Psoas muscle (tissue), 8 donors: ENCODE measurements around the gene NMU. TPM values are rescaled to one million over a fixed set of nuclear protein-coding genes. Genes with fewer than 3 reads are reported as not detected.
A peak's percentile ranks its signal among the peaks of the same experiment; 100 is the strongest.

Experiments used
- ATAC-seq, 4 donors: fragments of 200-7000 bp; cut with Tn5 transposase; one replicate each; pipeline ENCODE4 v1.9.1; 2020; ENCODE audit warnings: moderate library complexity in 3 of 4, mild to moderate bottlenecking in 2 of 4
- DNase-seq, 2 donors: peaks; one replicate each; pipeline ENCODE4 v3.0.0-alpha.2; 2020
- H3K27ac ChIP-seq: fragments of 200-600 bp; one replicate; pipeline ENCODE4 v1.8.0; 2022
- H3K27me3 ChIP-seq, 3 donors: fragments of 200-600 bp in 1 of 3; one replicate each; pipeline versions ENCODE4 v1.6.1 to v1.8.0; 2013 to 2022; ENCODE audit warnings: low read length in 2 of 3, mild to moderate bottlenecking in 2 of 3, moderate library complexity in 1 of 3; ENCODE audit not compliant: insufficient read depth in 3 of 3
- H3K36me3 ChIP-seq, 2 donors: fragments of 200-600 bp in 1 of 2; one replicate each; pipeline versions ENCODE4 v1.6.1 to v1.8.0; 2013 to 2022; ENCODE audit warnings: low read depth in 1 of 2, mild to moderate bottlenecking in 1 of 2, moderate library complexity in 1 of 2; ENCODE audit not compliant: insufficient read depth in 1 of 2
- H3K4me1 ChIP-seq: fragments of 200-600 bp; one replicate; pipeline ENCODE4 v1.8.0; 2022
- H3K4me3 ChIP-seq: fragments of 200-600 bp; one replicate; pipeline ENCODE4 v1.8.0; 2022; ENCODE audit warnings: mild to moderate bottlenecking
- H3K9me3 ChIP-seq: fragments of 200-600 bp; one replicate; pipeline ENCODE4 v1.8.0; 2022
- WGBS, 3 donors: extraction: QIAGEN DNeasy Blood & Tissue Kit; methylation state at CpG; one replicate each; pipeline versions ENCODE4 v1.1.6 to v1.1.7; 2013; 5-methylcytosine and 5-hydroxymethylcytosine counted together
- intact Hi-C, 2 donors: fragments of 100-400 bp; cut with DNase I; formaldehyde crosslinking; loops; one replicate each; pipeline versions ENCODE4 v1.11.0 to v1.14.2; 2022
- polyA plus RNA-seq, 3 donors: library from polyadenylated mRNA; stranded (reverse); fragments of 200-250 nt; gene quantifications; one replicate each; pipeline ENCODE4 v1.2.3, GENCODE V29; 2013
- total RNA-seq, 4 donors: library from RNA; stranded (reverse); fragmentation: NEBNext Ultra II Directional in 2 of 4; extraction: Animal tissue kit (Norgen Biotek cat#: 25700) in 2 of 4; gene quantifications; one replicate each; pipeline versions ENCODE4 v1.2.1 to v1.2.4, GENCODE V29; 2021 to 2023
- TF ChIP-seq, protein P1 (sequence below): fragments of 200-600 bp; IDR thresholded peaks from one replicate; pipeline ENCODE4 v1.8.0; 2022; ENCODE audit warnings: antibody characterized with exemption
- donor health status: healthy with polysubstance abuse.
- donor health status: DM: no; HTN: no; CAD: no; lungs with moderate emphysema.
- donor health status: Bipolar disorder and iron deficiency.
- donor health status: healthy.
- donor health status: DM: yes; HTN: yes; CAD: no.
- donor health status: DM: no; HTN: no; CAD: no.
- donor health status: DM: no; HTN: no; CAD: no.
- donor health status: DM: yes; HTN: yes; CAD: no.

Gene NMU
- total and polyA plus RNA-seq, 7 donors: not detected

DNA sequence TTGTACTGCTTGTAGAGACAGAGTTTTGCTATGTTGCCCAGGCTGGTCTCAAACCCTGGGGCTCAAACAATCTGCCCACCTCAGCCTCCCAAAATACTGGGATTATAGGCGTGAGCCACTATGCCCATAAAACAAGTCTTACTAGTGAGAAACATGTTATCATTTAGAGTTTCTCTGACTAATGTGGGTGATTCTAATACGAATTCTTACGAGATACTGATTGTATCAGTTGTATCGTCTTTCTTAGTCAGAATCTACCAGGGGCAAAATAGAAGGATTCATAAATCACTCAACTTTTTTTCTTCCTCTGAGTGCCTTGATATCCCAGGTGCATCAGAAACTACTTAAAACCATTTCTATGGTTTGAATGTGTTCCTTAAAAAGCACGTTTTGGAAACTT is 14.4 kb upstream of the NMU start:
- intact Hi-C loops: no loop called here
- Histone ChIP-seq H3K4me1 (no peaks in the 10 kb centered on the region), H3K27ac (no peak overlapping the region), H3K36me3 (no peaks in the 10 kb centered on the region), H3K9me3 (no peaks in the 10 kb centered on the region), H3K27me3 (no peaks in the 10 kb centered on the region), H3K4me3 (no peak overlapping the region)
- TF ChIP-seq, protein P1, sequence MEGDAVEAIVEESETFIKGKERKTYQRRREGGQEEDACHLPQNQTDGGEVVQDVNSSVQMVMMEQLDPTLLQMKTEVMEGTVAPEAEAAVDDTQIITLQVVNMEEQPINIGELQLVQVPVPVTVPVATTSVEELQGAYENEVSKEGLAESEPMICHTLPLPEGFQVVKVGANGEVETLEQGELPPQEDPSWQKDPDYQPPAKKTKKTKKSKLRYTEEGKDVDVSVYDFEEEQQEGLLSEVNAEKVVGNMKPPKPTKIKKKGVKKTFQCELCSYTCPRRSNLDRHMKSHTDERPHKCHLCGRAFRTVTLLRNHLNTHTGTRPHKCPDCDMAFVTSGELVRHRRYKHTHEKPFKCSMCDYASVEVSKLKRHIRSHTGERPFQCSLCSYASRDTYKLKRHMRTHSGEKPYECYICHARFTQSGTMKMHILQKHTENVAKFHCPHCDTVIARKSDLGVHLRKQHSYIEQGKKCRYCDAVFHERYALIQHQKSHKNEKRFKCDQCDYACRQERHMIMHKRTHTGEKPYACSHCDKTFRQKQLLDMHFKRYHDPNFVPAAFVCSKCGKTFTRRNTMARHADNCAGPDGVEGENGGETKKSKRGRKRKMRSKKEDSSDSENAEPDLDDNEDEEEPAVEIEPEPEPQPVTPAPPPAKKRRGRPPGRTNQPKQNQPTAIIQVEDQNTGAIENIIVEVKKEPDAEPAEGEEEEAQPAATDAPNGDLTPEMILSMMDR: no peak
- ATAC-seq (no peak), DNase-seq (no peak)
- 71 to 74% (median 71%) methylated on average over 5 of the region's 5 CpGs for WGBS, 3 donors

DNA sequence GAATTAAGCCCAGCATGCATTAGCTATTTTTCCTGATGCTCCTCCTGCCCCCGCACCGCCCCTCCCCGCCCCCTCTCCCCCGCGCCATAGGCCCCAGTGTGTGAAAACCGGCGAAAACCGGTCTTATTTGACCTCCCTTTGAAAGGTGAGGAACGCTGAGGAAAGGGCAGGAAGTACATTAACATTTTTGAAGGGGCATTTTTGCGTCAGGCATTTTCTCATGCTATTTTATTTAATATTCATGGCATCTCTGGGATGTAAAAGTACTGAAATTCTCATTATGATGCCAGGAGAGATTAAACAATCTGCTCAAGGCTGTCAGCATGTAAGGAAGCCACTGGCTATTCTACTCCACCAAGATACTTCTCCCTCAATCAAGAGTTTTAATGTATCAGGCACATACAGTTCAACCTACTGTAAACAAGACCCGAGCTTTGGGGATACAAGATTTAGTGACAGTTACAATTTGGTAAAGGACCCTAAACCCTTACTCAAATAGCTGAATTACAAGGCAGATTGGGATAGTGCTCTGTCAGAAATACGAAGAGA is 1.2 kb upstream of the NMU start:
- intact Hi-C loops: no loop called here

DNA sequence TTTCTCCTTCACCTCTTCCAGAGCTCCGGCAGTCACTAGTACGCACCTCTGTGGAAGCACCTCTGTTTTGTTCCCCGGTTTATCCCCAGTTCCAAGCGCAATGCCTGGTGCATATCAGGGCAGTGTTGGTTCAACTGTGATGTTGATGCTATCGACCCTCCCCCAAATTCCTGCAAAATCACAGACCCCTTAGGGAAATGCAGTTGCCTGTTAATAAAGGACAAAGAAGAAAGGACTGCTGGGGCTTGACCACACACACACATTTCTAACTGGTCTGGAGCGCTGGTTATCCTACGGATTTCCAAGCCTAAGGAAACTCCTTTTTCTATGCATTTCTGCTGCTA is 530 bp upstream of the NMU start:
- TF ChIP-seq, protein P1: no peak
- no peaks in the 10 kb centered on the region for H3K36me3 ChIP-seq
- peaks cover 3 to 59% (median 5%) of the 10 kb centered on the region in 3 donors for H3K27me3 ChIP-seq
- H3K4me3 ChIP-seq: peak overlapping the region; percentile 58
- ATAC-seq (no peak), DNase-seq (no peak)
- H3K9me3 ChIP-seq: no peaks in the 10 kb centered on the region
- intact Hi-C loops: no loop called here
- 9 to 12% (median 9%) methylated on average over 7 of the region's 7 CpGs for WGBS, 3 donors
- no peak overlapping the region for H3K27ac ChIP-seq
- peaks cover 7% of the 10 kb centered on the region for H3K4me1 ChIP-seq

More for the DNA sequence above, 1.2 kb upstream of the NMU start:
- Histone ChIP-seq H3K4me3 (no peak overlapping the region), H3K27me3 (peaks cover 3 to 59% (median 5%) of the 10 kb centered on the region in 3 donors), H3K4me1 (peaks cover 7% of the 10 kb centered on the region), H3K36me3 (no peaks in the 10 kb centered on the region), H3K27ac (no peak overlapping the region), H3K9me3 (no peaks in the 10 kb centered on the region)
- TF ChIP-seq, protein P1: no peak
- ATAC-seq: no peak
- WGBS, 3 donors: 20 to 33% (median 23%) methylated on average over 12 of the region's 12 CpGs
- no peak for DNase-seq

DNA sequence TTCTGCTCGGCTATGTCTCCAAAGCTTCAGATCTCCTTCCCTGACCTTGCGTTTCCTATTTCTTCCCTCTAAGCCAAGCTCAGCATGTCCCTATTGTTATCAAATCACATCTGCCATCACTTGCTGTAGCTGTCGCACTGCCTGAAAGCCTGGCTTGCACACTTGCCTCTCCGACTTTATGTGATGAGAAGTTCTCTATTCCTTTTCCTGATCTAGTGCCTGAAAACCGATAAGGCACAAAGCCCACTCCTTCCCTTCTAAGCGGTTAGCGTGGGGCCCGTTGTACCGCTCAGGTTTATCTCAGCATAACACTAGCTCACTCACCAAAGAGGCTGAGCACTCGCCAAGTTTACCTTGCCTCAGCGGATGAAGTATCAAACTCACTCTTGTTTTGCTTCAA is 816 bp downstream of the NMU start:
- Histone ChIP-seq H3K27ac (no peak overlapping the region), H3K4me3 (no peak overlapping the region), H3K36me3 (no peaks in the 10 kb centered on the region), H3K9me3 (no peaks in the 10 kb centered on the region), H3K27me3 (peaks cover 3 to 59% (median 5%) of the 10 kb centered on the region in 3 donors), H3K4me1 (peaks cover 7% of the 10 kb centered on the region)
- DNase-seq (no peak), ATAC-seq (no peak)
- WGBS, 3 donors: 5 to 8% (median 6%) methylated on average over 11 of the region's 11 CpGs
- TF ChIP-seq, protein P1: no peak
- intact Hi-C loops: no loop called here
